VCaP (cell line): ENCODE data around the gene ITM2C.
A peak's percentile ranks its signal among the peaks of the same experiment; 100 is the strongest.

ENCODE experiments used
- H3K27ac ChIP-seq: fragments of 450-650 bp; 2 replicates; pipeline ENCODE4 v1.5.1; 2017
- CTCF ChIP-seq: fragments of 450-650 bp; conservative IDR thresholded peaks from 2 replicates; pipeline ENCODE4 v1.5.1; 2017; ENCODE audit warnings: mild to moderate bottlenecking, moderate library complexity

Gene ITM2C

DNA sequence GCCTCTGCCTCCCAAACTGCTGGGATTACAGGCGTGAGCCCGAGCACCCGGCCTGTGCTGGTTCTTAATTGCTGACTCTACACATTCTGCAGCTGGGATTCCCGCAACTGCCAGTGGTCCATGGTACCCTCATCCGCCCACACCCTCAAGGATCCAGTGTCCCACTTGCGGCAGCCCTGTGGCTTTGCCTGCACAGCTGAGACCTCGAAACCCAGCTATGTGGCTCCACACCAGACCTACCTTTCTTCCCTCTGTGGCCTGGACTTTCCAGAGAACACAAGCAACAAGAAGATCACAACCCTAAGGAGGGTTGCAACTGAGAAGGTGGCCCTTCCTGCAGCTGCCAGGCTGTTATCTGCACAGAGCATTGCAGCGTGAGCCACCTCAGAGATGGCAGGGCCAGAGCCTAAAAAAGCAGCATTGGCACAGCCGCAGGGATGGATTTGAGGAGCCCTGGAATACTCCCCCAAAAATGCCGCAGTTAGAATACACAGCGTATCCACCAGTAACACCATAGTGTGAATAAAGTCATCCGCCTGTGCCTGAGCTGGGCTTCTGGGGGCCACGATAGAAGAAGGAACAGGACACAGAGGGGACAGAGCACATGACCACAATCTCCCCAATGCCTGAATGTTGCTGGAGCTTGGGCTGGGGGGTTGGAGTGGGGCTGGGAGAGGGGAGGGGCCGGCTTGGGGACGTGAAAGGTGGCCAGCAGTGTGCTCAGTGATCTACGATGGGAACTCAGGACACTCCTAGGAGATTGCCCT is 58.4 kb downstream of the ITM2C start:
- TF ChIP-seq CTCF, result no peak
- H3K27ac ChIP-seq, result no peak overlapping the region

- TF ChIP-seq CTCF, result no peak
- H3K27ac ChIP-seq, result no peak overlapping the region
Measured at GRCh38 chr2:230924092-230924469, 59.3 kb downstream of the ITM2C start.

- H3K27ac ChIP-seq, result no peak within 1 kb of the TSS
- peak; percentile 20; the same call in 1 of the 2 replicates for TF ChIP-seq CTCF
Measured at GRCh38 chr2:230924470-230925341, 60.0 kb downstream of the ITM2C start, which contains the start of gene GPR55. Gene GPR55 (minus strand): TSS chr2:230925242. CDS start chr2:230910962, 14,280 bp downstream.

GRCh38 chr2:230925443-230925878 is 60.7 kb downstream of the ITM2C start:
- H3K27ac ChIP-seq, result no peak overlapping the region
- TF ChIP-seq CTCF, result no peak

GRCh38 chr2:230925879-230926765 is 61.4 kb downstream of the ITM2C start:
- no peak overlapping the region for H3K27ac ChIP-seq

DNA sequence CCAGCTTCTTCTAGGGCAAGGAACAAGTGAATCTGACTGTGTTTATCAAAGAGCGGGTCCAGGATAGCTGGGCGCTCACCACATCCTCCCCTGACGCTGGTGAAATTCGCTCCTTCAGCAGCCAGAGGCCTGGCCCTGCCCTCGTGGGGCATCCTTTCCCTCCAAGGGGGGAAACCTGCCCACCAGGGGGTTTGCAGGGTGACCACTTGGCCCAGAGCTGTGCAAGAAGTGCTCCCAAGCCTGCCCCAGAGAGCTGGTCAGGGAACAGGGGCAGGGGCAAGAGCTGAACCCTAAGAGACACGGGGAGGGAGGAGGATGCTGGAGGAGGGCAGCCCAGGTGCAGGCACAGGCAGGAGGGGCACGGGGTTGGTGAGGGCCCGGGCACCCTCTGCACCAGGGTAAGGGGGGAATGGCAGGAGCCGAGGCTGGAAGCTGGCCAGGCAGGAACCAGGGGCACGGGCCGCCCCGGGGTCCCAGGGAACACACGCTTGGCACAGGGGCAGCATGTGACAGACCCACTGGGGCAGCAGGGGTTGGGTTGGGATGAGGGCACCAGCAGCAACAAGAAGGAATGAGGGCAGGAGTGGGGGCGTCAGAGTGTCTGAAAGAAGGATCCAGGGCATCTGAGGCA is 63.1 kb downstream of the ITM2C start:
- H3K27ac ChIP-seq, result no peak overlapping the region
- TF ChIP-seq CTCF, result no peak

More at GRCh38 chr2:230925879-230926765, 61.4 kb downstream of the ITM2C start:
- TF ChIP-seq CTCF, result no peak
